RWPE2 (cell line): ENCODE data around the gene ACACB.
A peak's percentile ranks its signal among the peaks of the same experiment; 100 is the strongest.

ENCODE experiments used
- ATAC-seq: fragments of 200-7000 bp; cut with Tn5 transposase; 3 replicates; pipeline ENCODE4 v1.9.1; 2021; ENCODE audit warnings: low read depth
- DNase-seq: peaks from one replicate; pipeline ENCODE4 v3.0.0-alpha.2; 2020; ENCODE audit warnings: low spot score
- H3K27ac ChIP-seq: fragments of 450-650 bp; 2 replicates; pipeline ENCODE4 v1.5.1; 2017; ENCODE audit warnings: mild to moderate bottlenecking; ENCODE audit not compliant: poor library complexity, severe bottlenecking
- H3K27me3 ChIP-seq: fragments of 250-450 bp; sonication (Bioruptor Pico); 2 replicates; pipeline ENCODE4 v1.5.1; 2021; ENCODE audit warnings: mild to moderate bottlenecking, moderate library complexity; ENCODE audit not compliant: insufficient read depth, poor library complexity, severe bottlenecking
- H3K36me3 ChIP-seq: fragments of 250-450 bp; sonication (Bioruptor Pico); 2 replicates; pipeline ENCODE4 v1.5.1; 2020; ENCODE audit warnings: low read depth, mild to moderate bottlenecking, moderate library complexity
- H3K4me1 ChIP-seq: fragments of 250-450 bp; sonication (Bioruptor Pico); 2 replicates; pipeline ENCODE4 v1.5.1; 2021; ENCODE audit warnings: mild to moderate bottlenecking, moderate library complexity; ENCODE audit not compliant: insufficient read depth, poor library complexity, severe bottlenecking
- H3K4me3 ChIP-seq: fragments of 250-450 bp; sonication (Bioruptor Pico); 2 replicates; pipeline ENCODE4 v1.5.1; 2021; ENCODE audit warnings: mild to moderate bottlenecking, moderate library complexity; ENCODE audit not compliant: severe bottlenecking
- H3K9me3 ChIP-seq: fragments of 250-450 bp; sonication (Bioruptor Pico); 2 replicates; pipeline ENCODE4 v1.5.1; 2021; ENCODE audit warnings: mild to moderate bottlenecking, moderate library complexity; ENCODE audit not compliant: severe bottlenecking
- TF ChIP-seq, protein P1 (sequence below): fragments of 450-650 bp; IDR thresholded peaks from one replicate; pipeline ENCODE4 v1.5.1; 2017; ENCODE audit warnings: mild to moderate bottlenecking, moderate library complexity; ENCODE audit not compliant: poor library complexity, severe bottlenecking

The ACACB gene

DNA sequence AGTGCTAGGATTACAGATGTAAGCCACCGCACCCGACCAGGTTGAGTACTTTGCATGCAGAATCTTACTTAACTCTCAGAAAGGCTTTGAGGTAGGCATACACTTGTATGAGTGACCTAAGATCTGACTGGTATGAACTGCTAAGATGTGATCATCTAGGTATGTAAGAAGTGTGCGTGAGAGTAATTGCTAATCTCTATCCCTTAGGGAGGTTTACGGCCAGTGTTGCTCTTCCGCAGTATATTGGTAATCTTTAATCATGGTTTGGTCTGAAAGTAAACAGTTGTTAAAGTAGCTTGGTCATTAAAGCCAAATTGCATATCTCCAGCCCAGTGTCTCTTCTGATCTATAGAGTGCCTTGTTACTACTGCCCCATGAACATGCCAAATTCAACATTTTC lies 11.2 kb upstream of the ACACB start:
- TF ChIP-seq, protein P1, sequence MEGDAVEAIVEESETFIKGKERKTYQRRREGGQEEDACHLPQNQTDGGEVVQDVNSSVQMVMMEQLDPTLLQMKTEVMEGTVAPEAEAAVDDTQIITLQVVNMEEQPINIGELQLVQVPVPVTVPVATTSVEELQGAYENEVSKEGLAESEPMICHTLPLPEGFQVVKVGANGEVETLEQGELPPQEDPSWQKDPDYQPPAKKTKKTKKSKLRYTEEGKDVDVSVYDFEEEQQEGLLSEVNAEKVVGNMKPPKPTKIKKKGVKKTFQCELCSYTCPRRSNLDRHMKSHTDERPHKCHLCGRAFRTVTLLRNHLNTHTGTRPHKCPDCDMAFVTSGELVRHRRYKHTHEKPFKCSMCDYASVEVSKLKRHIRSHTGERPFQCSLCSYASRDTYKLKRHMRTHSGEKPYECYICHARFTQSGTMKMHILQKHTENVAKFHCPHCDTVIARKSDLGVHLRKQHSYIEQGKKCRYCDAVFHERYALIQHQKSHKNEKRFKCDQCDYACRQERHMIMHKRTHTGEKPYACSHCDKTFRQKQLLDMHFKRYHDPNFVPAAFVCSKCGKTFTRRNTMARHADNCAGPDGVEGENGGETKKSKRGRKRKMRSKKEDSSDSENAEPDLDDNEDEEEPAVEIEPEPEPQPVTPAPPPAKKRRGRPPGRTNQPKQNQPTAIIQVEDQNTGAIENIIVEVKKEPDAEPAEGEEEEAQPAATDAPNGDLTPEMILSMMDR = no peak
- peaks cover 82% of the 10 kb centered on the region for H3K36me3 ChIP-seq
- no peaks in the 10 kb centered on the region for H3K27me3 ChIP-seq
- no peak for ATAC-seq
- H3K4me3 ChIP-seq = no peak overlapping the region
- H3K27ac ChIP-seq = no peak overlapping the region
- H3K4me1 ChIP-seq = no peaks in the 10 kb centered on the region
- no peak for DNase-seq
- no peaks in the 10 kb centered on the region for H3K9me3 ChIP-seq

DNA sequence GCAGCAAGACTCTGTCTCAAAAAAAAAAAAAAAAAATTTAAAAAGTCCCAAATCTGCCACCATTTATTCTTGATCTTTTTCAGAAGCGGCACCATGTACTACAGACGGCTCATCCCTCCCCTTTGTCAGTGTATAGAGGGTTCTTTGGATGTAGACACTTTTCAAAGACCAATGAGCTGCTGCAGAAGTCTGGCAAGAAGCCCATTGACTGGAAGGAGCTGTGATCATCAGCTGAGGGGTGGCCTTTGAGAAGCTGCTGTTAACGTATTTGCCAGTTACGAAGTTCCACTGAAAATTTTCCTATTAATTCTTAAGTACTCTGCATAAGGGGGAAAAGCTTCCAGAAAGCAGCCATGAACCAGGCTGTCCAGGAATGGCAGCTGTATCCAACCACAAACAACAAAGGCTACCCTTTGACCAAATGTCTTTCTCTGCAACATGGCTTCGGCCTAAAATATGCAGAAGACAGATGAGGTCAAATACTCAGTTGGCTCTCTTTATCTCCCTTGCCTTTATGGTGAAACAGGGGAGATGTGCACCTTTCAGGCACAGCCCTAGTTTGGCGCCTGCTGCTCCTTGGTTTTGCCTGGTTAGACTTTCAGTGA lies 6.5 kb upstream of the ACACB start:
- Histone ChIP-seq H3K4me3 (no peak overlapping the region), H3K36me3 (peaks cover 40% of the 10 kb centered on the region), H3K4me1 (peaks cover 4% of the 10 kb centered on the region), H3K27ac (peak overlapping the region; percentile 51), H3K9me3 (no peaks in the 10 kb centered on the region), H3K27me3 (no peaks in the 10 kb centered on the region)
- TF ChIP-seq, protein P1 = no peak
- ATAC-seq (no peak), DNase-seq (no peak)

DNA sequence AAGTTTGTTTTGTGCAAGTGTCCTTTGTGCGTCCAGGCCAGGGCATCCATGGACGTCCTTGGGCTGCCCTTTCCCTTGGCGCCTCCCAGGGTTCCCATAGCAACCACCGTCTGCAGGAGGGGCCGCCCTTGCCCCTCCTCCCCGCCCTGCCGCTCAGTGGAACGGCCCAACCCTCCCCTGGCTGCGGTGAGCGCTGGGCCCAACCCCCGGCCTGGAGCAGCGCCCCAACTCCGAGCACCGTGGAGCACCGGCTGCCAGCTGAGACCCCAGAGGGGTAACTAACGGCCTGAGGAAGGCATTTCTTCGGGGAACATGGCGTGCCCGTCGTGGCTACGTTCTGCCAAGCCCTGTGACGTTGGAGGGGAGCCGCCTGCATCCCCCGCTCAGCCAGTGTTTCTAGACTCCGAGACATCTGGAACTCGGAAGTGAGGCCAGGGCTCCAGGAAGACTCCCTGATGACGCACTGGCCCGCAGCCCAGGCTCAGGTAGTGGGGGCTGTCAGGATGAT lies 5.3 kb upstream of the ACACB start:
- H3K9me3 ChIP-seq = no peaks in the 10 kb centered on the region
- DNase-seq = peak; percentile 78
- H3K27ac ChIP-seq = peak overlapping the region; percentile 51

DNA sequence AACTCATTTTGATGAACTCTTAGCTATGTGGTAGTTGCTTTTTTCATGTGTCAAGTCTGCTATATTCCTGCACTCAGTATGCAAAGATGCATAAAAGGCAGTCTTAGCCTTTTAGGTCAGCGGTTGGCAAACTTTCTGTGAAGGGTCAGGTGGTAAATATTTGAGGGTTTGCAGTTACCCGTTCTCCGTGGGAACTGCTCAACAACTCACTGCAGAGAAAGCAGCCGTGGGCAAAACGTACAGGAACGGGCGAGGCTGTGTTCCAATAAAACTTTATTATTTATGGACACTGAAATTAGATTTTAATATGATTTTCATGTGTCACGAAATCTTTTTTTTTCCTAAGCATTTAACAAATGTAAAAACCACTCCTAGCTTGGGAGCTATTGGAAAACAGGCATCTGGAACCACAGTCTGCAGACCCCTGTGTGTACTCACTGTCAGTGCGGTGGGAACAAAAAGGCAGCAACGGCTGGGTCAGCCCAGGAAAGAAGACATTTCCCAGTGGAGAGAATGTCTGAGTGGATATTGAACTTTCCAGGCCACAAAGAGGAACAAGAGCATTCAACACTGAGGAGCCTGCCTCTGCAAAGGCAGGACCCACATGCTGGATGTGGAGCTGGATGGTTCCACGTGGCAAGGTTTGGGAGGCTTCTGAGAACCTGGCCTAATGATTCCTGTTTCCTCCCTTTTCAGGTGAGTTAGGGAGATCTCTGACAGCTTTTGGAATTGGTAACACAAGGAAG lies 3.5 kb upstream of the ACACB start:
- TF ChIP-seq, protein P1 = no peak
- Histone ChIP-seq H3K27ac (no peak overlapping the region), H3K4me1 (peaks cover 4% of the 10 kb centered on the region), H3K36me3 (peaks cover 16% of the 10 kb centered on the region), H3K4me3 (no peak overlapping the region), H3K27me3 (no peaks in the 10 kb centered on the region), H3K9me3 (no peaks in the 10 kb centered on the region)
- DNase-seq = no peak
- ATAC-seq = no peak

More for the DNA sequence above, 5.3 kb upstream of the ACACB start:
- H3K4me1 ChIP-seq = peaks cover 4% of the 10 kb centered on the region
- TF ChIP-seq, protein P1 = no peak
- peaks cover 28% of the 10 kb centered on the region for H3K36me3 ChIP-seq
- ATAC-seq = peak; percentile 91
- peak overlapping the region; percentile 38 for H3K4me3 ChIP-seq
- no peaks in the 10 kb centered on the region for H3K27me3 ChIP-seq
